ENCODE measurements around the gene IGF2BP1.

DNA sequence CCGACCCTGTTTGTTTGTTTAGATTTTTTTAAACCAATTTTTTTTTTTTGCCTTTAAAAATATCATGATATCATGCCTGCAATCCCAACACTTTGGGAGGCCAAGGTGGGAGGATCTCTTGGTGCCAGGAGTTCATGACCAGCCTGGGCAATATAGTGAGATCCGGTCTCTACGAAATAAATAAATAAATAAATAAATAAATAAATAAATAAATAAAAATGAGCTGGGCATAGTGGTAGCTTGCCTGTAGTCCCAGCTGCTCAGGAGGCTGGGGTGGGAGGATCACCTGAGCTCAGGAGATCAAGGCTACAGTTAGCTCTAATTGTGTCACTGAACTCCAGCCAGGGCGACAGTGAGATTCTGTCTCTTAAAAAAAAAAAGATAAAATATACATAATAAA is 8.1 kb upstream of the IGF2BP1 start:
- TF ChIP-seq, protein P1, sequence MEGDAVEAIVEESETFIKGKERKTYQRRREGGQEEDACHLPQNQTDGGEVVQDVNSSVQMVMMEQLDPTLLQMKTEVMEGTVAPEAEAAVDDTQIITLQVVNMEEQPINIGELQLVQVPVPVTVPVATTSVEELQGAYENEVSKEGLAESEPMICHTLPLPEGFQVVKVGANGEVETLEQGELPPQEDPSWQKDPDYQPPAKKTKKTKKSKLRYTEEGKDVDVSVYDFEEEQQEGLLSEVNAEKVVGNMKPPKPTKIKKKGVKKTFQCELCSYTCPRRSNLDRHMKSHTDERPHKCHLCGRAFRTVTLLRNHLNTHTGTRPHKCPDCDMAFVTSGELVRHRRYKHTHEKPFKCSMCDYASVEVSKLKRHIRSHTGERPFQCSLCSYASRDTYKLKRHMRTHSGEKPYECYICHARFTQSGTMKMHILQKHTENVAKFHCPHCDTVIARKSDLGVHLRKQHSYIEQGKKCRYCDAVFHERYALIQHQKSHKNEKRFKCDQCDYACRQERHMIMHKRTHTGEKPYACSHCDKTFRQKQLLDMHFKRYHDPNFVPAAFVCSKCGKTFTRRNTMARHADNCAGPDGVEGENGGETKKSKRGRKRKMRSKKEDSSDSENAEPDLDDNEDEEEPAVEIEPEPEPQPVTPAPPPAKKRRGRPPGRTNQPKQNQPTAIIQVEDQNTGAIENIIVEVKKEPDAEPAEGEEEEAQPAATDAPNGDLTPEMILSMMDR (IDR thresholded peaks at IDR 0.05) = no peak
- TF ChIP-seq POLR2A (IDR thresholded peaks at IDR 0.05) (no peak), POLR2AphosphoS5 (IDR thresholded peaks at IDR 0.05) (no peak)

Measured in suprapubic skin (tissue), 4 donors.